Body of pancreas (tissue), 4 donors: Measurements from ENCODE around the gene PLEK2. TPM values are rescaled to one million over a fixed set of nuclear protein-coding genes. Genes with fewer than 3 reads are reported as not detected.

Source experiments
- ATAC-seq: fragments of 150-250 bp; one replicate; pipeline ENCODE4 v1.9.1; 2016
- DNase-seq, 4 donors: peaks; one replicate each; pipeline ENCODE4 v3.0.0-alpha.2; 2019
- H3K27ac ChIP-seq, 4 donors: fragments of 200-600 bp; sonication (generic); 1 replicate in 3 of 4; 2 replicates in 1 of 4; pipeline versions ENCODE4 v1.5.1 to v1.6.1; 2016 to 2019; ENCODE audit warnings: mild to moderate bottlenecking in 1 of 4, mixed read lengths in 1 of 4, moderate library complexity in 1 of 4
- H3K27me3 ChIP-seq, 2 donors: fragments of 200-600 bp; sonication (generic); one replicate each; pipeline ENCODE4 v1.6.0; 2016; ENCODE audit warnings: mild to moderate bottlenecking in 1 of 2
- H3K36me3 ChIP-seq, 2 donors: fragments of 200-600 bp; sonication (generic); replicated peaks in 1 of 2; 2 replicates each; pipeline ENCODE4 v1.5.1; 2016; ENCODE audit warnings: low read depth in 2 of 2; ENCODE audit not compliant: insufficient read depth in 1 of 2
- H3K4me1 ChIP-seq: fragments of 200-600 bp; sonication (generic); one replicate; pipeline ENCODE4 v1.6.0; 2016
- H3K4me3 ChIP-seq, 2 donors: fragments of 200-600 bp; sonication (generic); 1 replicate in 1 of 2; 2 replicates in 1 of 2; pipeline ENCODE4 v1.5.1; 2016 to 2019
- H3K9me3 ChIP-seq, 3 donors: fragments of 200-600 bp; sonication (generic); 1 replicate in 2 of 3; 2 replicates in 1 of 3; pipeline ENCODE4 v1.5.1; 2016
- CTCF ChIP-seq, 7 experiments: fragments of 450-650 bp in 4 of 7; fragments of 200-600 bp in 3 of 7; sonication (generic) in 3 of 7; IDR thresholded peaks; one replicate each; pipeline ENCODE4 v1.5.1; 2016 to 2019; ENCODE audit warnings: antibody characterized with exemption in 7 of 7
- POLR2A ChIP-seq, 3 donors: fragments of 450-650 bp; IDR thresholded peaks; one replicate each; pipeline ENCODE4 v1.6.1; 2016; ENCODE audit warnings: antibody characterized with exemption in 3 of 3, mild to moderate bottlenecking in 2 of 3
- WGBS, 2 donors: methylation state at CpG; one replicate each; pipeline ENCODE4 v1.1.5; 2017; 5-methylcytosine and 5-hydroxymethylcytosine counted together
- intact Hi-C: fragments of 100-400 bp; cut with DNase I; formaldehyde crosslinking; loops from one replicate; pipeline ENCODE4 v1.15.1; 2023
- total RNA-seq, 2 donors: library from RNA; depleted of rRNA; stranded (reverse); fragments of >200 nt; gene quantifications; one replicate each; pipeline ENCODE4 v1.1.0, GENCODE V29; 2016

The PLEK2 gene, protein sequence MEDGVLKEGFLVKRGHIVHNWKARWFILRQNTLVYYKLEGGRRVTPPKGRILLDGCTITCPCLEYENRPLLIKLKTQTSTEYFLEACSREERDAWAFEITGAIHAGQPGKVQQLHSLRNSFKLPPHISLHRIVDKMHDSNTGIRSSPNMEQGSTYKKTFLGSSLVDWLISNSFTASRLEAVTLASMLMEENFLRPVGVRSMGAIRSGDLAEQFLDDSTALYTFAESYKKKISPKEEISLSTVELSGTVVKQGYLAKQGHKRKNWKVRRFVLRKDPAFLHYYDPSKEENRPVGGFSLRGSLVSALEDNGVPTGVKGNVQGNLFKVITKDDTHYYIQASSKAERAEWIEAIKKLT
- 1 to 10 TPM; 7.5 to 9.2 TPM for total RNA-seq

DNA sequence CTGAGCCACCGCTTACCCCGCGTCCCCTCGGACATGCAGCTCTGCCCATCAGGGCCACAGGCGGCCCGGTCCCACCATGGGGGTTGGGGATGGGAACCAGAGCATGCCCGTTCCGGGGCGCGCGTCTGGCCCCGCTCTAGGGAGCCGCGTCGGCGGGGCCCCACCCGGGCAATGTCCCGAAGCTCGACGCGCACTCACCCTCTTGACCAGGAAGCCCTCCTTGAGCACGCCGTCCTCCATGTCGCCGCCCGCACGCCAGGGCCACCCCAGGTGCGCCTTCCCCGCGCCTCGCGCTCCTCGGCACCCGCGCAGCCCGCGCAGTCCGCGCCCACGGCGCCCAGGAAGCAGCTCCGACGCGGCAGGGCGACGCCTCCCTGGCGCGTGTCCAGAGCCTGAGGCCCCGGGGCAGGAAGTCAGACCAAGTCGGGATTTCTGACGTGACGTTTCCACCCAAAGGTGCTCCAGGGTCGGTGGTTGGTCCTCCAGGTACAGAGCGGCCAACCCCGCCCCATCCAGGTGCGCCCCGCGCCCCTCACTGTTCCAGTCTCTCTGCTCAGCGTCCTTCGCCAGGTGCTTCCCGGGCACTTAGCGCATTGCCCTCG lies at the start of gene PLEK2:
Gene PLEK2 (minus strand): TSS at position 346 of the 602 bp plus-strand sequence. CDS start 106 bp downstream, at position 240.
- Histone ChIP-seq H3K27ac (peak within 1 kb of the TSS in 3 of 4 donors; percentile 33 to 41 (median 36)), H3K4me3 (peak within 1 kb of the TSS in 1 of 2 donors; percentile 3), H3K9me3 (no peaks in the 10 kb centered on the region), H3K36me3 (no peaks in the 10 kb centered on the region), H3K27me3 (no peaks in the 10 kb centered on the region), H3K4me1 (peaks cover 38% of the 10 kb centered on the region)
- peak; percentile 83 for ATAC-seq
- peak; percentile 79 to 88 (median 84) for DNase-seq
- intact Hi-C loops = no loop called here
- WGBS, 2 donors = 5 to 23% methylated on average over 9 to 63 of the region's 63 CpGs
- TF ChIP-seq CTCF (IDR thresholded peaks at IDR 0.05) (no peak), POLR2A (IDR thresholded peaks at IDR 0.05) (peak in 2 of 3 donors; percentile 33 to 37)

DNA sequence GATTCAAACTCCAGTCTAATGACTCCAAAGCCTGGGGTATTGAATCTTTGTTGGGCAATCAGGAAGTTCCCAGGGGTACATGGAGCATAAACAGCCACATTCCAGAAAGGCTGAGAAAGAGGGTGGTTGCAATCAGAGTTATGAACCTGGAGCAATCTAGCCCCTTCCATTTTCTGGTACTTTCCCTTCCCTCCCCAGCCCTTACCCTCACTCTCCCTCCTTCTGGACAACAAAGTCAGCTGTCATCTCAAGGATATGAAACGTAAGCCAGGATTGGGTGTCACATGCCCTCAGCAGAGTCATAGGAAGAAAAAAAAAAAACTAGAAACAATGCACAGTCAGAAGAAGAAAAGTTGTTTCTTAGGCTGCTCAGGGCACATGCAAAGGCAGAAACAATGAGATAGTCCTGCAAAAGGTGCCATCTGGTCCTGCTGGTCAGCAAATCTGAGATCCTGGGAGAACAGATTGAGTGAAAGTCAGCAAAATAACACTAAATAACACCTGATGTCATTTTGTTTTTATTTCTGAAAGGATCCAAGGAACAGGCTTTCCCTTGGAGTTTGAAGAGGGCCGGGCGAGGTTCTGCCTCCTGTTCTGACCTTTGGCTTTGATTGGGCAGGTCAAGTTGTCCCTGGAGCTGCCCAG lies 49.5 kb upstream of the PLEK2 start:
- WGBS, 2 donors = 29 to 35% methylated on average over 3 of the region's 3 CpGs
- peak; percentile 75 for ATAC-seq
- no peaks in the 10 kb centered on the region for H3K27me3 ChIP-seq
- intact Hi-C loops = no loop called here
- peaks cover 27% of the 10 kb centered on the region for H3K4me1 ChIP-seq
- DNase-seq = peak in 3 of 4 donors; percentile 41 to 50 (median 41)
- H3K9me3 ChIP-seq = no peaks in the 10 kb centered on the region
- H3K27ac ChIP-seq = peak overlapping the region; percentile 20 to 66 (median 36)
- H3K36me3 ChIP-seq = no peaks in the 10 kb centered on the region
- no peak overlapping the region for H3K4me3 ChIP-seq
- TF ChIP-seq CTCF (IDR thresholded peaks at IDR 0.05) (no peak), POLR2A (IDR thresholded peaks at IDR 0.05) (no peak)

GRCh38 chr14:67459336-67459735 lies 47.4 kb upstream of the PLEK2 start:
- Histone ChIP-seq H3K36me3 (no peaks in the 10 kb centered on the region), H3K9me3 (no peaks in the 10 kb centered on the region), H3K27me3 (no peaks in the 10 kb centered on the region), H3K4me3 (no peak overlapping the region), H3K4me1 (peaks cover 27% of the 10 kb centered on the region), H3K27ac (peak overlapping the region in 1 of 4 donors; percentile 3)
- intact Hi-C loops = no loop called here
- no peak for DNase-seq
- TF ChIP-seq POLR2A (IDR thresholded peaks at IDR 0.05) (no peak), CTCF (IDR thresholded peaks at IDR 0.05) (no peak)
- 67% methylated on average over 5 of the region's 5 CpGs for WGBS, 2 donors
- no peak for ATAC-seq

GRCh38 chr14:67457782-67458181 lies 45.8 kb upstream of the PLEK2 start:
- peaks cover 27% of the 10 kb centered on the region for H3K4me1 ChIP-seq
- TF ChIP-seq CTCF (IDR thresholded peaks at IDR 0.05) (peak in 1 of 7 experiments; percentile 19), POLR2A (IDR thresholded peaks at IDR 0.05) (no peak)
- ATAC-seq (peak; percentile 88), DNase-seq (peak; percentile 66 to 86 (median 76))
- H3K27me3 ChIP-seq = no peaks in the 10 kb centered on the region
- peak overlapping the region; percentile 25 to 54 (median 51) for H3K27ac ChIP-seq
- H3K36me3 ChIP-seq = no peaks in the 10 kb centered on the region
- H3K9me3 ChIP-seq = no peaks in the 10 kb centered on the region
- WGBS, 2 donors = 20% methylated on average over 1 to 6 of the region's 6 CpGs
- H3K4me3 ChIP-seq = no peak overlapping the region
- intact Hi-C loops = no loop called here
